Activated effector memory CD4-positive, alpha-beta T cell treated with Interleukin-2 at 50 U/mL for 16 hours (primary cell): Measurements from ENCODE around the gene GCC1.
A peak's percentile ranks its signal among the peaks of the same experiment; 100 is the strongest.

ENCODE experiments used
- DNase-seq: peaks from one replicate; pipeline ENCODE4 v3.0.0-alpha.2; 2020

GCC1 gene

GRCh38 chr7:127585044-127585953, at the start of gene GCC1:
Gene GCC1, minus strand, starts transcription at chr7:127585596. Its CDS starts 414 bp downstream, at chr7:127585182.
- DNase-seq = peak; percentile 90

- DNase-seq = no peak
Measured at GRCh38 chr7:127632276-127632910, 47.0 kb upstream of the GCC1 start.

GRCh38 chr7:127629268-127629854, 44.0 kb upstream of the GCC1 start:
- DNase-seq = no peak

- DNase-seq = no peak
Measured at GRCh38 chr7:127628445-127628844, 43.0 kb upstream of the GCC1 start.

- no peak for DNase-seq
Measured at GRCh38 chr7:127625331-127625730, 39.9 kb upstream of the GCC1 start.

GRCh38 chr7:127620406-127621233, 35.2 kb upstream of the GCC1 start:
- no peak for DNase-seq

GRCh38 chr7:127619681-127620405, 34.4 kb upstream of the GCC1 start:
- no peak for DNase-seq

GRCh38 chr7:127618775-127619174, 33.4 kb upstream of the GCC1 start:
- no peak for DNase-seq

- DNase-seq = no peak
Measured at GRCh38 chr7:127618042-127618441, 32.6 kb upstream of the GCC1 start, which contains the start of gene PAX4. Gene PAX4, minus strand, starts transcription at chr7:127618142. Its CDS starts 2,214 bp downstream, at chr7:127615928.

GRCh38 chr7:127616724-127617123, 31.3 kb upstream of the GCC1 start:
- DNase-seq = no peak

- DNase-seq = no peak
Measured at GRCh38 chr7:127612263-127612662, 26.9 kb upstream of the GCC1 start.

- no peak for DNase-seq
Measured at GRCh38 chr7:127609297-127609696, 23.9 kb upstream of the GCC1 start.

- DNase-seq = no peak
Measured at GRCh38 chr7:127608446-127608845, 23.1 kb upstream of the GCC1 start.

GRCh38 chr7:127600885-127601284, 15.5 kb upstream of the GCC1 start:
- no peak for DNase-seq

GRCh38 chr7:127598318-127598717, 12.9 kb upstream of the GCC1 start:
- no peak for DNase-seq

GRCh38 chr7:127595737-127596136, 10.3 kb upstream of the GCC1 start:
- DNase-seq = no peak

- DNase-seq = no peak
Measured at GRCh38 chr7:127594490-127594889, 9.1 kb upstream of the GCC1 start.

- no peak for DNase-seq
Measured at GRCh38 chr7:127592550-127592949, 7.2 kb upstream of the GCC1 start.

- no peak for DNase-seq
Measured at GRCh38 chr7:127591591-127591990, 6.2 kb upstream of the GCC1 start.

- DNase-seq = no peak
Measured at GRCh38 chr7:127591189-127591588, 5.8 kb upstream of the GCC1 start.

GRCh38 chr7:127589896-127590295, 4.5 kb upstream of the GCC1 start:
- DNase-seq = no peak
